ENCODE results near the gene VAT1. TPM values are rescaled to one million over a fixed set of nuclear protein-coding genes. Genes with fewer than 3 reads are reported as not detected.

Gene VAT1
- total and polyA plus RNA-seq, 9 of the 15 experiments (the other 6 are each of a cell fraction or from before 2014, with no cell fraction given), result 29.4 to 153 (median 66.7) TPM

DNA sequence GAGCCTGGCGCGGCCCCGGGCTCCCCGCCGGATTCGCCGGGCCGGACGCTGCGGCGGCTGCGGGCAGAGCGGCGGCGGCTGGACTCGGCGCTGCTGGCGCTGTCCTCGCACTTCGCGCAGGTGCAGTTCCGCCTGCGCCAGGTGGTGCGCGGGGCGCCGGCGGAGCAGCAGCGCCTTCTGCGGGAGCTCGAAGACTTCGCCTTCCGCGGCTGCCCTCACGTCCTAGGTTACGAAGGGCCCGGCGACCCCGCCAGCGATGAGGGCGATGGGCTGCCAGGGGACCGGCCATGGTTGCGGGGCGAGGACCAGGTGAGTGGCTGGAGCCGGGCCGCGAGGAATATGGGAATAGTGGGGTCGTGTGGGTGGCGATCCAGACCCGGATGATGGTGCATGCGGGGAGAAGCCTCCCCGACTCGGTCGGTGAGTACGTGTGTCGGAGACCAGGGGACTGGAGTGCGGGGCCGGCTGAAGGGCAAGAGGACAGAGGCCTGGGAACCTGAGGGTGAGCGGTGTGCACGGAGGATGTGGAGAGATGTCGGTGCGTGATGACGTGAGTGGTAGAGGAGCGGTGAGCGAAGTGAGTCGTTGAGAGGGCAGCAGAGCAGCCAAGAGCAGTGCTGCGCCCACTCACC, 41.3 kb downstream of the VAT1 start (continued):
- TF ChIP-seq DPF2 (IDR thresholded peaks at IDR 0.05) (no peak), CBFA2T3 (IDR thresholded peaks at IDR 0.05) (0 out of 2 replicates have a peak, but pooled peaks have one; percentile 10), MIER1 (IDR thresholded peaks at IDR 0.05; ENCODE audit: low read depth) (no peak), POLR2AphosphoS2 (IDR thresholded peaks at IDR 0.05; ENCODE audit: low read length) (no peak), ZNF668 (CRISPR knock-in tag; IDR thresholded peaks at IDR 0.05) (no peak), L3MBTL2 (IDR thresholded peaks at IDR 0.05) (peak; percentile 98), SMAD4 (CRISPR knock-in tag; conservative IDR thresholded peaks at IDR 0.05) (0 out of 2 replicates have a peak, but pooled peaks have one; percentile 19), SMAD3 (CRISPR knock-in tag; conservative IDR thresholded peaks at IDR 0.05) (no peak), BRD4 (IDR thresholded peaks at IDR 0.05) (no peak), CSDE1 (IDR thresholded peaks at IDR 0.05) (no peak), CAMTA2 (CRISPR knock-in tag; conservative IDR thresholded peaks at IDR 0.05) (no peak), MAZ (CRISPR knock-in tag; conservative IDR thresholded peaks at IDR 0.05 in 1 of 2, IDR thresholded peaks at IDR 0.05 in 1 of 2) (0 out of 4 replicates have a peak, but pooled peaks of 1 of the 2 experiments have one; percentile 5), TEAD2 (tag; IDR thresholded peaks at IDR 0.05) (no peak), SNIP1 (IDR thresholded peaks at IDR 0.05; ENCODE audit: low read depth) (no peak), ZNF197 (CRISPR knock-in tag; IDR thresholded peaks at IDR 0.05; ENCODE audit: low read depth) (no peak), NFATC3 (IDR thresholded peaks at IDR 0.05) (no peak), DMBX1 (CRISPR knock-in tag; IDR thresholded peaks at IDR 0.05; ENCODE audit: borderline replicate concordance) (no peak), GABPB1 (CRISPR knock-in tag; IDR thresholded peaks at IDR 0.05) (no peak), DDX20 (tag; IDR thresholded peaks at IDR 0.05; ENCODE audit: low read depth) (no peak)
- TF ChIP-seq, protein P1, sequence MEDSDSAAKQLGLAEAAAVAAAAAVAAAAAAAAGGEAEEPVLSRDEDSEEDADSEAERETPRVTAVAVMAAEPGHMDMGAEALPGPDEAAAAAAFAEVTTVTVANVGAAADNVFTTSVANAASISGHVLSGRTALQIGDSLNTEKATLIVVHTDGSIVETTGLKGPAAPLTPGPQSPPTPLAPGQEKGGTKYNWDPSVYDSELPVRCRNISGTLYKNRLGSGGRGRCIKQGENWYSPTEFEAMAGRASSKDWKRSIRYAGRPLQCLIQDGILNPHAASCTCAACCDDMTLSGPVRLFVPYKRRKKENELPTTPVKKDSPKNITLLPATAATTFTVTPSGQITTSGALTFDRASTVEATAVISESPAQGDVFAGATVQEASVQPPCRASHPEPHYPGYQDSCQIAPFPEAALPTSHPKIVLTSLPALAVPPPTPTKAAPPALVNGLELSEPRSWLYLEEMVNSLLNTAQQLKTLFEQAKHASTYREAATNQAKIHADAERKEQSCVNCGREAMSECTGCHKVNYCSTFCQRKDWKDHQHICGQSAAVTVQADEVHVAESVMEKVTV (CRISPR knock-in tag; IDR thresholded peaks at IDR 0.05), result no peak
- TF ChIP-seq, protein P2, sequence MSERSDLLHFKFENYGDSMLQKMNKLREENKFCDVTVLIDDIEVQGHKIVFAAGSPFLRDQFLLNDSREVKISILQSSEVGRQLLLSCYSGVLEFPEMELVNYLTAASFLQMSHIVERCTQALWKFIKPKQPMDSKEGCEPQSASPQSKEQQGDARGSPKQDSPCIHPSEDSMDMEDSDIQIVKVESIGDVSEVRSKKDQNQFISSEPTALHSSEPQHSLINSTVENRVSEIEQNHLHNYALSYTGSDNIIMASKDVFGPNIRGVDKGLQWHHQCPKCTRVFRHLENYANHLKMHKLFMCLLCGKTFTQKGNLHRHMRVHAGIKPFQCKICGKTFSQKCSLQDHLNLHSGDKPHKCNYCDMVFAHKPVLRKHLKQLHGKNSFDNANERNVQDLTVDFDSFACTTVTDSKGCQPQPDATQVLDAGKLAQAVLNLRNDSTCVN (CRISPR knock-in tag; IDR thresholded peaks at IDR 0.05), result no peak
- TF ChIP-seq, protein P3, sequence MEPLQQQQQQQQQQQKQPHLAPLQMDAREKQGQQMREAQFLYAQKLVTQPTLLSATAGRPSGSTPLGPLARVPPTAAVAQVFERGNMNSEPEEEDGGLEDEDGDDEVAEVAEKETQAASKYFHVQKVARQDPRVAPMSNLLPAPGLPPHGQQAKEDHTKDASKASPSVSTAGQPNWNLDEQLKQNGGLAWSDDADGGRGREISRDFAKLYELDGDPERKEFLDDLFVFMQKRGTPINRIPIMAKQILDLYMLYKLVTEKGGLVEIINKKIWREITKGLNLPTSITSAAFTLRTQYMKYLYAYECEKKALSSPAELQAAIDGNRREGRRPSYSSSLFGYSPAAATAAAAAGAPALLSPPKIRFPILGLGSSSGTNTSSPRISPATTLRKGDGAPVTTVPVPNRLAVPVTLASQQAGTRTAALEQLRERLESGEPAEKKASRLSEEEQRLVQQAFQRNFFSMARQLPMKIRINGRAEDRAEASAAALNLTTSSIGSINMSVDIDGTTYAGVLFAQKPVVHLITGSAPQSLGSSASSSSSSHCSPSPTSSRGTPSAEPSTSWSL (CRISPR knock-in tag; IDR thresholded peaks at IDR 0.05; ENCODE audit: borderline replicate concordance), result no peak
- TF ChIP-seq, protein P4, sequence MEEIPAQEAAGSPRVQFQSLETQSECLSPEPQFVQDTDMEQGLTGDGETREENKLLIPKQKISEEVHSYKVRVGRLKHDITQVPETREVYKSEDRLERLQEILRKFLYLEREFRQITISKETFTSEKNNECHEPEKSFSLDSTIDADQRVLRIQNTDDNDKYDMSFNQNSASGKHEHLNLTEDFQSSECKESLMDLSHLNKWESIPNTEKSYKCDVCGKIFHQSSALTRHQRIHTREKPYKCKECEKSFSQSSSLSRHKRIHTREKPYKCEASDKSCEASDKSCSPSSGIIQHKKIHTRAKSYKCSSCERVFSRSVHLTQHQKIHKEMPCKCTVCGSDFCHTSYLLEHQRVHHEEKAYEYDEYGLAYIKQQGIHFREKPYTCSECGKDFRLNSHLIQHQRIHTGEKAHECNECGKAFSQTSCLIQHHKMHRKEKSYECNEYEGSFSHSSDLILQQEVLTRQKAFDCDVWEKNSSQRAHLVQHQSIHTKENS (CRISPR knock-in tag; IDR thresholded peaks at IDR 0.05), result no peak
- TF ChIP-seq, protein P5, sequence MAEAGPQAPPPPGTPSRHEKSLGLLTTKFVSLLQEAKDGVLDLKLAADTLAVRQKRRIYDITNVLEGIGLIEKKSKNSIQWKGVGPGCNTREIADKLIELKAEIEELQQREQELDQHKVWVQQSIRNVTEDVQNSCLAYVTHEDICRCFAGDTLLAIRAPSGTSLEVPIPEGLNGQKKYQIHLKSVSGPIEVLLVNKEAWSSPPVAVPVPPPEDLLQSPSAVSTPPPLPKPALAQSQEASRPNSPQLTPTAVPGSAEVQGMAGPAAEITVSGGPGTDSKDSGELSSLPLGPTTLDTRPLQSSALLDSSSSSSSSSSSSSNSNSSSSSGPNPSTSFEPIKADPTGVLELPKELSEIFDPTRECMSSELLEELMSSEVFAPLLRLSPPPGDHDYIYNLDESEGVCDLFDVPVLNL (CRISPR knock-in tag; IDR thresholded peaks at IDR 0.05; ENCODE audit: low read depth), result no peak

All from K562 (cell line).